ENCODE results near the gene SLC49A4. TPM values are rescaled to one million over a fixed set of nuclear protein-coding genes. Genes with fewer than 3 reads are reported as not detected.

The SLC49A4 gene
- polyA plus RNA-seq, 1 experiment: 16.4 TPM

GRCh38 chr3:122916084-122916483 is 121.2 kb downstream of the SLC49A4 start:
- no peak overlapping the region for H3K4me3 ChIP-seq (ENCODE audit: low read depth, low read length)
- DNase-seq (ENCODE audit: low read depth, low spot score): no peak
- H3K27ac ChIP-seq (ENCODE audit: low read depth, low read length): no peak overlapping the region
- no peak for TF ChIP-seq CTCF (IDR thresholded peaks at IDR 0.05; ENCODE audit: low read depth, low read length)
- peaks cover 66% of the 10 kb centered on the region for H3K27me3 ChIP-seq (ENCODE audit: control insufficient read depth, insufficient read depth, low read length)
- ChIA-PET CTCF (no interaction called here), POLR2A (no interaction called here)
- H3K9me3 ChIP-seq (ENCODE audit: control insufficient read depth, insufficient read depth, low read length): no peaks in the 10 kb centered on the region; the same call in 1 of the 2 replicates

- CTCF ChIA-PET: no interaction called here
- Histone ChIP-seq H3K27ac (ENCODE audit: low read depth, low read length) (no peak overlapping the region), H3K27me3 (ENCODE audit: control insufficient read depth, insufficient read depth, low read length) (peaks cover 66% of the 10 kb centered on the region), H3K9me3 (ENCODE audit: control insufficient read depth, insufficient read depth, low read length) (no peaks in the 10 kb centered on the region; the same call in 1 of the 2 replicates), H3K4me3 (ENCODE audit: low read depth, low read length) (no peak overlapping the region)
- TF ChIP-seq CTCF (IDR thresholded peaks at IDR 0.05; ENCODE audit: low read depth, low read length): no peak
- POLR2A ChIA-PET: no interaction called here
- DNase-seq (ENCODE audit: low read depth, low spot score): no peak
These were observed 121.7 kb downstream of the SLC49A4 start for GRCh38 chr3:122916580-122916979.

GRCh38 chr3:122917412-122917811 is 122.5 kb downstream of the SLC49A4 start:
- no peak for TF ChIP-seq CTCF (IDR thresholded peaks at IDR 0.05; ENCODE audit: low read depth, low read length)
- peaks cover 68% of the 10 kb centered on the region for H3K27me3 ChIP-seq (ENCODE audit: control insufficient read depth, insufficient read depth, low read length)
- CTCF ChIA-PET: no interaction called here

GRCh38 chr3:122918576-122919290 is 123.9 kb downstream of the SLC49A4 start:
- Histone ChIP-seq H3K4me3 (ENCODE audit: low read depth, low read length) (no peak overlapping the region), H3K27me3 (ENCODE audit: control insufficient read depth, insufficient read depth, low read length) (peaks cover 69% of the 10 kb centered on the region), H3K27ac (ENCODE audit: low read depth, low read length) (no peak overlapping the region), H3K9me3 (ENCODE audit: control insufficient read depth, insufficient read depth, low read length) (no peaks in the 10 kb centered on the region; the same call in 1 of the 2 replicates)
- TF ChIP-seq CTCF (IDR thresholded peaks at IDR 0.05; ENCODE audit: low read depth, low read length): no peak
- no peak for DNase-seq (ENCODE audit: low read depth, low spot score)
- ChIA-PET CTCF (no interaction called here), POLR2A (no interaction called here)

More at GRCh38 chr3:122917412-122917811, 122.5 kb downstream of the SLC49A4 start:
- H3K9me3 ChIP-seq (ENCODE audit: control insufficient read depth, insufficient read depth, low read length): no peaks in the 10 kb centered on the region; the same call in 1 of the 2 replicates
- H3K27ac ChIP-seq (ENCODE audit: low read depth, low read length): no peak overlapping the region
- POLR2A ChIA-PET: no interaction called here
- no peak overlapping the region for H3K4me3 ChIP-seq (ENCODE audit: low read depth, low read length)
- no peak for DNase-seq (ENCODE audit: low read depth, low spot score)

- POLR2A ChIA-PET: no interaction called here
- TF ChIP-seq CTCF (IDR thresholded peaks at IDR 0.05; ENCODE audit: low read depth, low read length): no peak
- no peaks in the 10 kb centered on the region for H3K9me3 ChIP-seq (ENCODE audit: control insufficient read depth, insufficient read depth, low read length)
- no peak overlapping the region for H3K4me3 ChIP-seq (ENCODE audit: low read depth, low read length)
- no peak for DNase-seq (ENCODE audit: low read depth, low spot score)
- H3K27ac ChIP-seq (ENCODE audit: low read depth, low read length): no peak overlapping the region
- peaks cover 67% of the 10 kb centered on the region for H3K27me3 ChIP-seq (ENCODE audit: control insufficient read depth, insufficient read depth, low read length)
- CTCF ChIA-PET: no interaction called here
These were observed 124.4 kb downstream of the SLC49A4 start for GRCh38 chr3:122919291-122919610.

Data from AG04450 (cell line).